Endothelial cell of umbilical vein (primary cell): Measurements from ENCODE around the gene RANBP3L. TPM values are rescaled to one million over a fixed set of nuclear protein-coding genes. Genes with fewer than 3 reads are reported as not detected.

Experiments
- BruUV-seq: library from RNA; stranded (reverse); fragments of 400-500 nt; replicated peaks from 2 replicates; lab custom pipeline; 2021; lab: Mats Ljungman, UMichigan
- CTCF ChIA-PET: fragments of 300-600, 350-600 bp; sonication (Branson Sonifier 250); formaldehyde crosslinking; loops from one replicate; lab custom pipeline; 2021; ENCODE audit warnings: antibody characterized with exemption, inconsistent platforms; lab: Charles Lee
- POLR2A ChIA-PET: fragments of 300-600, 350-600 bp; sonication (Branson Sonifier 250); formaldehyde crosslinking; loops from one replicate; lab custom pipeline; 2021; ENCODE audit warnings: antibody characterized with exemption, inconsistent platforms; lab: Charles Lee
- DNase-seq: peaks from one replicate; pipeline ENCODE4 v3.0.0-alpha.2; 2011; ENCODE audit warnings: low read depth, low spot score
- FAIRE-seq: peaks from 2 replicates; lab custom pipeline; 2011; peaks lifted over from hg19 to GRCh38; lab: Jason Lieb, UNC
- H2AFZ ChIP-seq: 2 replicates; pipeline ENCODE4 v1.6.0; 2012; ENCODE audit warnings: low read depth, low read length, control low read depth, inconsistent platforms
- H3K27ac ChIP-seq: 2 replicates; pipeline ENCODE4 v1.5.1; 2011; ENCODE audit warnings: low read depth, mild to moderate bottlenecking, control low read depth, low read length, moderate library complexity; ENCODE audit not compliant: insufficient read depth
- H3K27me3 ChIP-seq, 2 experiments: 2 replicates each; pipeline versions ENCODE4 v1.6.0 to v1.6.1; 2011; ENCODE audit warnings: low read length in 2 of 2, mixed read lengths in 1 of 2; ENCODE audit not compliant: control insufficient read depth in 2 of 2, insufficient read depth in 2 of 2
- H3K36me3 ChIP-seq, 2 experiments: 2 replicates in 1 of 2; 3 replicates in 1 of 2; pipeline ENCODE4 v1.5.1; 2011; ENCODE audit warnings: low read length in 2 of 2, mild to moderate bottlenecking in 1 of 2, moderate library complexity in 1 of 2; ENCODE audit not compliant: control insufficient read depth in 2 of 2, insufficient read depth in 2 of 2; ENCODE audit errors: extremely low read depth in 1 of 2
- H3K4me1 ChIP-seq: 3 replicates; pipeline ENCODE4 v1.5.1; 2011; ENCODE audit warnings: mild to moderate bottlenecking, low read length; ENCODE audit not compliant: control insufficient read depth, insufficient read depth; ENCODE audit errors: extremely low read depth
- H3K4me2 ChIP-seq: 2 replicates; pipeline ENCODE4 v1.6.1; 2011; ENCODE audit warnings: low read length, control low read depth, mixed read lengths; ENCODE audit not compliant: insufficient read depth
- H3K4me3 ChIP-seq, 3 experiments: fragments of 200-600 bp in 1 of 3; sonication (generic), shearing (Covaris generic) in 1 of 3; replicated peaks in 1 of 3; 2 replicates each; pipeline ENCODE4 v1.5.1; 2011 to 2016; ENCODE audit warnings: control low read depth in 3 of 3, low read length in 3 of 3, mild to moderate bottlenecking in 2 of 3, inconsistent platforms in 1 of 3, low read depth in 1 of 3, moderate library complexity in 1 of 3; ENCODE audit not compliant: insufficient read depth in 1 of 3
- H3K79me2 ChIP-seq: 2 replicates; pipeline ENCODE4 v1.6.0; 2012; ENCODE audit warnings: low read length, inconsistent platforms; ENCODE audit not compliant: control insufficient read depth, insufficient read depth
- H3K9ac ChIP-seq: replicated peaks from 2 replicates; pipeline ENCODE3; 2011; ENCODE audit warnings: low read length, control low read depth; ENCODE audit not compliant: insufficient read depth; ENCODE audit errors: extremely low read depth
- H3K9me1 ChIP-seq: replicated peaks from 3 replicates; pipeline ENCODE4 v1.6.0; 2011; ENCODE audit warnings: mild to moderate bottlenecking, low read length; ENCODE audit not compliant: control insufficient read depth, insufficient read depth; ENCODE audit errors: extremely low read depth
- H3K9me3 ChIP-seq: replicated peaks from 2 replicates; pipeline ENCODE4 v1.5.1; 2012; ENCODE audit warnings: low read length, inconsistent platforms; ENCODE audit not compliant: control insufficient read depth, insufficient read depth
- H4K20me1 ChIP-seq: replicated peaks from 2 replicates; pipeline ENCODE3; 2011; ENCODE audit warnings: mild to moderate bottlenecking, low read length; ENCODE audit not compliant: control insufficient read depth, insufficient read depth; ENCODE audit errors: extremely low read depth
- EZH2 ChIP-seq: IDR thresholded peaks from 2 replicates; pipeline ENCODE4 v1.6.1; 2012; ENCODE audit warnings: borderline replicate concordance, low read depth, mild to moderate bottlenecking, moderate library complexity, low read length, inconsistent platforms; ENCODE audit not compliant: severe bottlenecking
- GATA2 ChIP-seq: IDR thresholded peaks from 2 replicates; pipeline ENCODE4 v1.7.0; 2011; ENCODE audit warnings: low read depth, mild to moderate bottlenecking, moderate library complexity, mixed read lengths, low read length; ENCODE audit not compliant: insufficient read length, insufficient read depth
- MYC ChIP-seq: IDR thresholded peaks from one replicate; pipeline ENCODE4 v1.6.1; 2011; ENCODE audit warnings: mild to moderate bottlenecking, low read depth, low read length
- POLR2A ChIP-seq: IDR thresholded peaks from 2 replicates; pipeline ENCODE4 v1.6.1; 2012; ENCODE audit warnings: low read depth, mild to moderate bottlenecking, control low read depth, low read length
- POLR2AphosphoS5 ChIP-seq: IDR thresholded peaks from 2 replicates; pipeline ENCODE4 v1.6.1; 2012; ENCODE audit warnings: low read depth, mild to moderate bottlenecking, control low read depth, low read length, moderate library complexity; ENCODE audit not compliant: insufficient read depth
- dilution Hi-C: fragments of 300-500 bp; cut with MboI; formaldehyde crosslinking; loops from one replicate; pipeline ENCODE4 v1.15.0; 2019; ENCODE audit warnings: low sequenced_read_pairs; ENCODE audit not compliant: extremely low pct_ligation_motif_present
- intact Hi-C: fragments of 100-400 bp; cut with micrococcal nuclease; formaldehyde crosslinking; loops from one replicate; pipeline ENCODE4 v1.10.0; 2022
- polyA plus RNA-seq, 4 experiments: library from polyadenylated mRNA; depleted of rRNA in 3 of 4; stranded (reverse) in 3 of 4; unstranded in 1 of 4; fragments of >200 nt; gene quantifications; 2 replicates each; pipeline versions ENCODE4 v1.2.1 to v1.2.3, GENCODE V29; 2011 to 2012; ENCODE audit warnings: missing spikeins in 1 of 4
- total RNA-seq: library from RNA; stranded (reverse); gene quantifications from 2 replicates; pipeline ENCODE4 v1.2.3, GENCODE V29; 2021
- TF ChIP-seq, protein P1 (sequence below), 2 donors: IDR thresholded peaks; 1 replicate in 1 of 2; 2 replicates in 1 of 2; pipeline ENCODE4 v1.5.1; 2011; ENCODE audit warnings: low read length in 2 of 2, mild to moderate bottlenecking in 2 of 2, moderate library complexity in 2 of 2, control low read depth in 1 of 2, inconsistent platforms in 1 of 2, low read depth in 1 of 2; ENCODE audit not compliant: insufficient read depth in 1 of 2; ENCODE audit errors: extremely low read depth in 1 of 2
- TF ChIP-seq, protein P2 (sequence below): IDR thresholded peaks from 2 replicates; pipeline ENCODE4 v1.6.1; 2011; ENCODE audit not compliant: insufficient read depth, insufficient read length

RANBP3L gene
- total and polyA plus RNA-seq, 2 donors (not counting 3 experiments of a cell fraction or from before 2014, with no cell fraction given): not detected

DNA sequence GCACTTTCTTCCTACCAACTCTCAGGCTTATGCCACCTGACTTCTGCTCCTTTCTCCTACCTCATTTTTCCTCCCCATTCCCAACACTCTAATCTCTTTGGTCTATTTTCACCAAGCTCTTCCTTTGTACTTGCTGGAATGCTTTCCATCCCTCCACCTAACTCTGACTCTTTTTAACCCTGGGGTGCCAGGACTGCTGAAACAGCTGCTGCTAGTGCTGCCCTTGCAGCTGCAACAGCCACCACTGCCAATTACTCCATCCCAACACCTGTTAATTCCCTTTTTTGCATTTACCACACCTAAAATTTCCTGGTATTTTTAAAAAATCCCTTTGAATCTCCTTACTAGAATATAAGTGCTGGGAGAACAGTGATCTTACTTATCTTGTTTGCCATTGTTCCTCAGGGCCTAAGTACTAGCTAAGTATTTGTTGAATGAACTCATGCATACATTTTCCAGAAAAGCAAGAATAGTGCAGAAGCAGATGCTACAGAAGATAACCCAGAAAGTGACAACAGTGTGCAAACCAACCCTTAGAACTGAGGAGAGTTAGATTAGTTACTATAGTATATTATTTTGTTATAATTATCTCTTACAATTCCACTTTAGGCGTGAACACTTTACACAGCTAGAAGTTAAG lies 71.4 kb downstream of the RANBP3L start:
- no peak overlapping the region for H3K27ac ChIP-seq
- no peak for TF ChIP-seq GATA2
- TF ChIP-seq, protein P1, sequence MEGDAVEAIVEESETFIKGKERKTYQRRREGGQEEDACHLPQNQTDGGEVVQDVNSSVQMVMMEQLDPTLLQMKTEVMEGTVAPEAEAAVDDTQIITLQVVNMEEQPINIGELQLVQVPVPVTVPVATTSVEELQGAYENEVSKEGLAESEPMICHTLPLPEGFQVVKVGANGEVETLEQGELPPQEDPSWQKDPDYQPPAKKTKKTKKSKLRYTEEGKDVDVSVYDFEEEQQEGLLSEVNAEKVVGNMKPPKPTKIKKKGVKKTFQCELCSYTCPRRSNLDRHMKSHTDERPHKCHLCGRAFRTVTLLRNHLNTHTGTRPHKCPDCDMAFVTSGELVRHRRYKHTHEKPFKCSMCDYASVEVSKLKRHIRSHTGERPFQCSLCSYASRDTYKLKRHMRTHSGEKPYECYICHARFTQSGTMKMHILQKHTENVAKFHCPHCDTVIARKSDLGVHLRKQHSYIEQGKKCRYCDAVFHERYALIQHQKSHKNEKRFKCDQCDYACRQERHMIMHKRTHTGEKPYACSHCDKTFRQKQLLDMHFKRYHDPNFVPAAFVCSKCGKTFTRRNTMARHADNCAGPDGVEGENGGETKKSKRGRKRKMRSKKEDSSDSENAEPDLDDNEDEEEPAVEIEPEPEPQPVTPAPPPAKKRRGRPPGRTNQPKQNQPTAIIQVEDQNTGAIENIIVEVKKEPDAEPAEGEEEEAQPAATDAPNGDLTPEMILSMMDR (IDR thresholded peaks at IDR 0.05; ENCODE audit: extremely low read depth in 1 of 2, insufficient read depth in 1 of 2, low read depth in 1 of 2, low read length in 2 of 2): no peak
- TF ChIP-seq POLR2AphosphoS5: no peak
- TF ChIP-seq EZH2: no peak
- TF ChIP-seq, protein P2, sequence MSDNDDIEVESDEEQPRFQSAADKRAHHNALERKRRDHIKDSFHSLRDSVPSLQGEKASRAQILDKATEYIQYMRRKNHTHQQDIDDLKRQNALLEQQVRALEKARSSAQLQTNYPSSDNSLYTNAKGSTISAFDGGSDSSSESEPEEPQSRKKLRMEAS: no peak
- no peak for TF ChIP-seq POLR2A
- no peak for TF ChIP-seq MYC
- no peaks in the 10 kb centered on the region for H3K79me2 ChIP-seq
- FAIRE-seq (no peak), DNase-seq (no peak)
- ChIA-PET POLR2A (no interaction called here), CTCF (interaction anchor here (0.5 to 2.1 kb wide), 4 partner anchors 11 to 164 kb away, joined by 4 to 6 read pairs (median 5); partner anchors contain the start of gene NADK2)
- H3K36me3 ChIP-seq: no peaks in the 10 kb centered on the region
- no peak overlapping the region for H3K4me2 ChIP-seq
- H3K9me1 ChIP-seq: no peaks in the 10 kb centered on the region
- no TSS peak for BruUV-seq
- no peaks in the 10 kb centered on the region for H3K27me3 ChIP-seq
- no peak overlapping the region for H3K9ac ChIP-seq
- dilution Hi-C loops (no loop called here), intact Hi-C loops (no loop called here)
- no peak overlapping the region for H2AFZ ChIP-seq
- H3K9me3 ChIP-seq: no peaks in the 10 kb centered on the region
- H3K4me3 ChIP-seq: no peak overlapping the region
- no peaks in the 10 kb centered on the region for H3K4me1 ChIP-seq
- no peaks in the 10 kb centered on the region for H4K20me1 ChIP-seq
